Activated CD4-positive, CD25-positive, alpha-beta regulatory T cell treated with anti-CD3 and anti-CD28 coated beads, Interleukin-2, amount 50 U/mL, for 72 hours (primary cell): ENCODE results near the gene RNF34.

Source experiments
- DNase-seq: peaks from one replicate; pipeline ENCODE4 v3.0.0; 2021

RNF34 gene

DNA sequence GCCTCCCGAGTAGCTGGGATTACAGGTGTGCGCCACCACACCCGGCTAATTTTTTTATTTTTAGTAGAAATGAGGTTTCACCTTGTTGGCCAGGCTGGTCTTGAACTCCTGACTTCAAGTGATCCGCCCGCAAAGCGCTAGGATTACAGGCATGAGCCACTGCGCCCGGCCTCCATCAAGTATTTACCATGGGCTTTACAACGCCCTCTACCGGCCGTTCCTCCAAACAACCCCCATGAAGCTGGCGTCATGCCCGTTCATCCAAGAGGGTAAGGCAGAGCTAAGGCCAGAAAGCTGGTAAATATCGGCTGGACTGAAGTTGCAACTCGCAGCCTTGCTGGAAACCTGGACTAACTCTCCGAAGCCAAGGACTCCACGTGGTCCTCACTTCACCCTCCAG lies 41.6 kb downstream of the RNF34 start:
- DNase-seq = no peak

DNA sequence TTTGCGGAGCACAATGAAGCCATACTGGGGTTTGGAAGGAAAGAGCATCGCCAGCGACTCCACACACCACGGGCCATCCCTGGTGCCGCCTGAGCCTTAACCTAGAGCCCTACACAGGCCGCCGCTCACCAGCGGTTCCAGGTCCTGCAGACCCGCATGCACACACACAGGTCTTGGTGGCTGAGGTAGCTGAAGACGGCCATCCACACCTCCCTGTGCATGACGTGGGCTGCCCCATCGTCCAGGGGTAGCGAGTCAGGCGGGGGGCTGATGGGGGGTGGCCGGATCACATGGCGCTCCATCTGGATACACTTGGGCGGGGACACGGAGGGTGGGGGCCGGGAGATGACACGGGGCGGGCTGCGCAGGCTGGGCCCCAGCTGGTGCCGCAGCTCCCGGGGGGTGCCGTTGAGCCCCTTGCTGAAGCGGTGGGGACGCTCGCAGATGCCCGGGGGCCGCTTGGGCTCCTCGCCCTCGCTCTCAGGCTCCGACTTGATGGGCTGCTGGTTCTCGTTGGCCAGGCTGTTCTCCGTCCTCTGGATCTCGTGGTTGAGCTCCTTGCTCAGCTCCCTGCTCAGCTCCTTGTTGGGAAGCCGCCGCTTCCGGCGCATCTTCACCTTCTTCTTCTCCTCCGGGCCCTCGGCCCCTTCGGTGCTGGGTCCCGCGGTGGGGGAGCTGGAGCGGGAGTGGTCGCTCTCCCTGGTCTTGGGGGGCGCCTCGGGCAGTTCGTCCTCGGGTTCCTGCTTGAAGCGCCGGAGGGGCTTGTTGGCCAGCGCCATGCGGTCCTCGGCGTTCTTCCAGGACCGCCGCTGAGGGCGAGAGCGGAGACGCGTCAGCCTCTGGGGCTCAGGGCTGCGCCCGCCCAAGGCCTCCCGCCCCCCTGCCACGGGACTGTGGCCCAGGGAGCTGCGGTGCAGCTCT lies 42.4 kb downstream of the RNF34 start:
- no peak for DNase-seq

DNA sequence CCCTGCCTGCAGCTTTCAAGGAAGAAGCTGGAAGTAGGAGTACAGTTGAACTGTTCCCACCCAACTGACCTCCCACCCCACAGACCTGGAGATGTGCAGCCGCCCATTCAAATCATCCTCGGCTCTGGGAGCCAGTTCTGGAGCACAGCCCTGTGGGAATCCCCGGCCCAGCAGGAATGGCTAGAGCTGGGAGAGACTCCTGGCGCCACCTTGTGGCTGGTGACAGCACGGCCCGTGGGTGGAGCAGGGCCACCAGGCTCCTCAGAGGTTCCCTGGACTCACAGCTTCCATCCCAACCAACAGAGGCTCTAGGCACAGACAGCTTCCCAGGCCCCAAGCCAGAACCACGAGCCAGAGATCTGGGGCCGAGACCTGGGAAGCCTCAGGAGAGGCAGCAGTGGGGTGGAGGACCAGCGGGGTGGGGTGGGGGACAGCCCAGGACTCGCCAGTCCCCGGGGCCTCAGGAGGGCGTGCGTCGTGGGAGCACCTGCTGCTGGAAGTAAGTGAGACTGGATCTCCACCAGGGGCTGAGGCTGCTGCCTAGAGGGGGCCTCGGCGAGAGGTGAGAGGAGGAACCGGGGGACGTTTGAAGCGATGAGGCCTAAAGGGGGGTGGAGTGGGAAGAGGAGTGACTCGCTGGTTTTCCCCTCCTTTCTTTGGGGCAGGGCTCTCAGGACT lies 43.4 kb downstream of the RNF34 start:
- DNase-seq = peak; percentile 77

DNA sequence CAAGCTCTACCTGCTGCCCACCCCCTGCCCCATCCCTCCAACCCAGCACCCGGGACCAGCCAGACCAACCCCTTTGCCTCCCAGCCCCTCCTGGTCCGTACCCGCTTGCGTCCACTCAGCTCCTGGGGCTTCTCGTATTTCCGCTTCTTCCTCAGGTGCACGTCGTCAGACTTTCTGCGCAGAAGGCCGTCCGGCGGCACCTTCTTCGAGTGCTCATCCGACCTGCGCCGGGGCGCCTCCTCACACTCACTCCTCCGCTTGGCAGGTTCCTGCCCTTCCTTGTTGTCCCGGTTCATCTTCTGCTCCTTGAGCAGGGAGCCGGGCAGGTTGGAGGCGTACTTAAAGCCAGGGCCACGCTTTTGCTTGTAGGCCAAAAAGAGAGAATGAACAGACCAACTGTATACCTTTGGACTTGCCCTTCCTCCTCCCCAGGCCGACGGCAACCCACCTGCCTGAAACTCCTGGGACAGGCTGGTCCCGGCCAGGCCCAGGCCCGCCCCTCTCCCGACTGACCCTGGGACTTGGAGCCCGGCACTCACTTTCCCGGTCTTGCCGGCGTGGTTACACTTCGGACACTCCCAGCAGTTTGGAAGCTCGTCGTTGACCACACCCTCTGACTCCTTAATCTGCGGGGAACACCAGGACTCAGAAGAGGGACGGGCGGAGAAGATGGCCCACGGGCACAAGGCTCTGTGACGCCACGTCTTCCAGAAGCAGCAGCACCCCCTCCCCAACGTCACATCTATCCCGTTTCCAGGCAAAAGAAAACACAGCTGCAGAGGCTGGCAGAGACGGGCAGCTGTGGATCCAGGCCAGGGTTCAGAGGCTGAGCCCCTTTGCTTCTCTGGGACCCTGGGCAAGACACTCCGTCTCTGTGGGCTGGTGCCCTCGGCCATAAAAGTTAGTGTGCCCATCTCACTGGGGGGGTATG lies 44.3 kb downstream of the RNF34 start:
- DNase-seq = no peak

DNA sequence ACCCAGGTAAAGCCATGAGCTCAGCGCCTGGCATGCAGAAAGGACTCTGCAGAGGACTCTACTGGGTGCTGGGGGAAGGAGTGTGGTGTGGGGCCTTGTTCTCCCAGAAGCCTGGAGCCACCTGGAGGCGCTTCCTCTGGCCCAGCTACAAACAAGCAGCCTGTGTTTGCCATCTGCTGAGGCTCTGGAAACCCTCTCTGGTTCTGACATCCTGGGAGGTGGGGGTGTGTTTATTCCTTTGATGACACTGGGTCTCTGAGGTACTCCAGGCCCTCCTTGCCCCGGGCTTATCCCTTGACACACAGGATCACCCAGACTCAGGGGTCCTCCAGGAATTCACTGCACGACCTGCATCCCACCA lies 44.9 kb downstream of the RNF34 start:
- no peak for DNase-seq

DNA sequence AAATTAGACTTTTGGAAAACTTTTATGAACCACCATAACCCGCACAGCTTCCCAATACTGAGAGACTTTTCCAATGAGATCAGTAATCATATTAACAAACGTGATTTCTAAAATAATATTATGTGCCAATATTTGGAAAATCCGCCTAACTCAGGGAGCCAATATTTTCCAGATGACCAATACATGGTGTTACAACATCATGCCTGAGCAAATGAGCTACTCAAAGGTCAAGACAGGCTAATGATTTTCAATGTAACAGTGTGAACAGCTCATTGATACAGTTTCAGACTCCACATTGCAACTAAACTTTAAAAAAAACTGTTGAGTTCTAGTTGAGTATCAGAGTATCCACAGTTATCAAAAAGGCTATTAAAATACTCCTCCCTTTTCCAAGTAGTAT lies 46.8 kb downstream of the RNF34 start:
- no peak for DNase-seq

DNA sequence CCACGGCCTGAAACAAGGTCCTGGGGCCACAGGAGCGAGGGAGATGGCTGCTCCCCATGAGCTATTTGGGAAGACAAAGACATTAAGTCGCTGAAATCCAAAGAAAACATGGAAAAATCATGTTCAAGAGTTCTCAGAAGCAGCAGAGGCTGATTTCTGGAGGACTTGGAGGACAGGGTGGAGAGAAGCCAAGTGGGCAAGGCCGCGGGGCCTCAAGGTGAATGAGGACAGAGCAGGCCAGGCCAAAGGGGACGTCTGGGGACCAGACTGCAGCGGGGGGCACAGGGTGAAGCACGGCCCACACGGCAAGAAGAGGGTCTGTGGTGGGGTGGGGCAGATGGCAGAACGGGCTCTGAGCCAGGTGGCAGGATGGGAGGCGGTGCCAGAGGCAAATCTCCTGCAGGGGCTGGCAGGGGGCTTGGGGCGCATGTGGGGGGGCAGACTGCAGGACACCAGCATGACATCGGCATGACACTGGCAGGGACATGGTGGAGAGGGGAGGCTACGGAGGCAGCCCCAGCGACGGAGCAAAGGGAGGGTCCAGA lies 48.9 kb downstream of the RNF34 start:
- no peak for DNase-seq

DNA sequence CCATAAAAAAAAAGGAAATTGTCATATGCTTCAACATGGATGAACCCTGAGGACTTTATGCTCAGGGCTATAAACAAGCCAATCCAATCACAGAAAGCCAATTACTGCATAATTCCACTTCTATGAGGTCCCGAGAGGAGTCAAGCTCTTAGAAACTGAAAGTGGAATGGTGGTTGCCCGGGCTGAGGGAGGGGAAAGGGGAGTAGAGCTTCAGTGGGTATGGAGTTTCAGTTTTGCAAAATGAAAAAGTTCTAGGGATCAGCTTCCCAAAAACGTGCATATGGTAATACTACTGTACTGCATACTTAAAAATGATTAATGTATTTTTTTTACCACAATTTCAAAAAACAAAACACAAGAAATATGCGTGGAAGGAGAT lies 52.0 kb downstream of the RNF34 start:
- DNase-seq = no peak

DNA sequence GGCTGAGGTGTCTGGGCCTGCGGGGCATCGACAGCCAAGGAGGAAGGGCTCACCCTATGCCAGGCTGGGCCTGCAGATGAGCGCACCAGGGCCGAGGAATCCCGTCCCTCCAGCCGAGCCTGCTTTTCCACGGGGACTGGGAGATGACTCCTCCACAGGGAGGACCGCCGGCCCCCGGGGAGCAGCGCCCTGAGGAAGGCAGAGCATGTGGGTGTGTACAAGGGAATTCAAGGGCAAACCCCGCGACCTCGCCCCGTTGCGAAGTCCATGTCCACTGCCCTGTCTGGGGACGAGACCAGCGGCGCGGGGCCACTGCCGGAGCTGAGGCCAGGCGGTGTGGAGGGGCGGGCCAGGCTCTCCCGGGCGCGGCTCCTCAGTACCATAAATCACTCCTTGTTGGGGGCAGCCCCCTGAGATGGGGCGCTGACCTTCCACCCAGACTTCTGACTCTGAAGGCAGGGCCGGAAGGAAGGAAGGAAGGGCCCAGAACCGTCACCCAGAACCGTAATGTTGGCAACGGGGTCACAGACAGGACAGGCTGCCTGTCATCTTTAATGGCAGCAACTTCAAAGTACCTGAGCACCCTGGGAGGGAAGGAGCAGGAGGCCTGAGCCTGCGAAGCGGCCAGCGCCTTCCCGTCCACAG lies 52.5 kb downstream of the RNF34 start:
- DNase-seq = no peak

DNA sequence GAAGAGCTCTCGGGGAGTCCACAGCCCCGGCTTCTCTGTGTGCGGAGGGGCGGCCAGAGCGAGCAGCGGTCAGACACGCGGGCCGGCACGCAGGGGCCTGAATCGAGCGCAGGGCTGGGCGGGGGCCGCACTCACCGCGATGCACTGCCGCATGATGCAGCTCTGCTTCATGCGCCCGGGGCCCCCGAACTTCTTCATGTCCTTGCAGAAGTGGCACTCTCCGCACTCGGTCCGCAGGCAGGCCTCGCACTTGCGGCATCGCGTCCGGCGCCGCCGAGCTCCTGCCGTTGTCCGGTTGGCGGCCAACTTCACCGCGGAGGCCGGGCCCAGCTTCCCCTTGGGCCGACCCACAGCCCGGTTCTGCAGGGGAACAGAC lies 53.1 kb downstream of the RNF34 start:
- no peak for DNase-seq

DNA sequence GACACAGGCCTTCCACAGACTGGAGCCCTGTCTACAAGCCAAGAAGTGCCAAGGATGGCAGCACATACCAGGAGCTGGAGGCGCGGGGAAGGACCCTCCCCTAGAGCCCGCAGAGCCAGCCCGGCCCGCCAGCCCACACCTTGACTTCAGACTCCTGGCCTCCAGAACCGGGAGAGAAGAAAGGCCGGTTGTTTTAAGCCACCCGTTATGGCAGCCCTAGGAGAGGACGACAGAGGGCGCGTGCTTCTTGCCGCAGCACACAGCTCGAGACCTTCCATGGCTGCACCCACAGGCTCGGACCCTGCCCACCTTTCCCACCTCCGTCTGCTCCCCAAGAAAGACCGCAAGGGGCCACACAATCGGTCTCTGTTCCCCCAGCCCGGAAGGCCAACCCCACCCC lies 53.7 kb downstream of the RNF34 start:
- no peak for DNase-seq

DNA sequence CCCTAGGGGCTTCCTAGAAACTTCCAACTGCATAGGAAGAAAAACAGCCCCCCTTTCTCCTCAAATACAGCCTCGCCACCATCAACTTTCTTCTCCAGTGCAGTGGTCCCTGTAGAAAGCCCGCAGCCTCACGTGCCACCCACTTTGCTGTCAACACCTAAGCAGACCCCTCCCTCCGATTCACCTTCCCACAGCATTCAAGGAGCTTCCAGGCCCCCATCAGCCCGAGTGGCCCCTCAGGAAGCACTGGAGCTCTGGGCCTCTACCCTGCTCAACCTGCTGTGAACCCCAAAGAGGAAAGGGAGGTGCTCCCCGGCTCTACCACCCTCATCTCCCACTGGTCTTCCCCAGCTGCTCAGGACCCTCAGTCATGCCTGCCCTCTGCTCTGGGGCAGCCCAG lies 55.0 kb downstream of the RNF34 start:
- no peak for DNase-seq

DNA sequence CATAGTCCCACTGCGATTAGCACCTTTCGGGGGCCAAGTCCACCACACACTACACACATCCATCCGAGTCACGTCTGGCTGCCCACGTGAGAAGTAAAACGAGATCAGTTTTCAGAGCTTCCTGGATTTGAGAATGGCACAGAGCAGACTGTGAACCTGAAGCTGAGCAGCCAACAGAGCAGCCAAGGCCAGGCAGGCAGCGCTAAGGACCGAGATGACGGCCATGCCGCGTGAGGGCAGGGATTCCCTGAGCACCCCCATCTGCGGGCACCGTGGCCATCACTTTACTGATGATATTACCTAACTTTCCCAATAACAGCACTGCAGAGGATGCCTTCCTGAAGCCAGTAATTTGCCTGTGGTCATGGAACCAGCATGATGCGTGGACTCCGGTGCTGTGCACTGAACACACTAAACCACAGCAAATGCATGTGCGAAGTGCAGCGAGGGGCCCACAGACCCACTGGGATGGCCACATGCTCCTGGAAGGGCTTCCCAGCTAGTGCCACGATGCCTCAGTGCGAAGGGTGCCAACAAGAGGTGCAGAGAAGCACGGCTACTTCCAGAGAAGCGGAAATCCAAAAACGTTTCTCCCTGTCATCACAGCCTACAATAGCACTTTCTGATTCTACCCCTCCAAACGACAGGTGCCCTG lies 56.0 kb downstream of the RNF34 start:
- no peak for DNase-seq

DNA sequence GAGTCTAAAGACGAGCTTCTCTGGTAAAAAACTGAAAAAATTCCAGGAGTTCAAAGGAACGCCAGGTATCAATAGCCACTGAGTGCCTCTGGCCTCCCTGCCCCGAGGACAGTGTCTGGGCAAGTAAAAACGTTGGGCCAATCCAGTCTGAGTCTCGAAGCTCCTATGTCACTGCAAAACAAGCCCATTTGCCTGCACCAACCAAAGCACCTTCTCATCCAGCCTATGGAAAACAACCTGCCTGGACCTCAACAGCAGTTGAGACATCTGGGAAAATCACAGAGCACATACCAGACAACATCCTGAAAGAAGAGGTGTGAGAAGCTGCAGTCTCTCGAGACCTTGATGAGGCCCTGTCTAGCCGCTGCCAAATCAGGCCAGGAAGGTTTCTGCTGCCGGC lies 56.6 kb downstream of the RNF34 start:
- no peak for DNase-seq

DNA sequence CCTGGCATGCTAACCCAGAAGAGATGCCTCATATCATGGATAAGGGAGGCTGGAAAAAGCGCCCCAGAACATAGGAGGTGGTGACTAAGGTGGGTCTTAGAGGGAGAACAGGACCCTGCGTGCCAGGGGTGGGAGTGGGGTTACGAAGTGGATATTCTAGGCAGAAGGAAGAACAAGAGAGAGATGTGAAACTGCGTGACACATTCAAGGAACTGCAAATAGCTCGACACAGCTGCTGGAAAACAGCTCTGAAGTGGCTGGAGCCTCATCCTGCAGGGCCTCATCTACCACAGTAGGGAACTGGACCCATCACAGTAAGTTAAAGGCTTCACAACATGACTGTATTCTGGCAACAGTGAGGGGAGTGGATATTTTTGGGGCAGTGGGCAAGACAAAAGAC lies 61.1 kb downstream of the RNF34 start:
- DNase-seq = no peak

DNA sequence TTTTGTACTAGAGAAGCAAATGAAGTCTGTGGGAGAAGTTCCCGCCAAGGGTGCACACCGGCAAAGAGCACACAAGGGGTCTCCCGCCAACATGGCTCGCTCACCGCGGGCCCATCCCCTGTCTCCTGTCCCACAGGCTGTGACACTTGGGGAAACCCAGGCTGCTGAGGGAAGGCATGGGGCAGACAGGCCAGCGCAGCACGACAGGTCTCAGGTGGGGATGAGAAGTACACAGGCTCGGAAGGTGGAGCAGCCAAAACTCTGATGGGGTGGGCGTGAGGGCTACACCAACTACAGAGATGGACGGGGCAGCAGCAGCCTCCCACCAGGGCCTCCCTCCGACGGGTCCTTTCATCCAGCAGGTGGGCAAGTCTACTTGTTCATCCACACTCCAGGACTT lies 64.4 kb downstream of the RNF34 start:
- DNase-seq = no peak

DNA sequence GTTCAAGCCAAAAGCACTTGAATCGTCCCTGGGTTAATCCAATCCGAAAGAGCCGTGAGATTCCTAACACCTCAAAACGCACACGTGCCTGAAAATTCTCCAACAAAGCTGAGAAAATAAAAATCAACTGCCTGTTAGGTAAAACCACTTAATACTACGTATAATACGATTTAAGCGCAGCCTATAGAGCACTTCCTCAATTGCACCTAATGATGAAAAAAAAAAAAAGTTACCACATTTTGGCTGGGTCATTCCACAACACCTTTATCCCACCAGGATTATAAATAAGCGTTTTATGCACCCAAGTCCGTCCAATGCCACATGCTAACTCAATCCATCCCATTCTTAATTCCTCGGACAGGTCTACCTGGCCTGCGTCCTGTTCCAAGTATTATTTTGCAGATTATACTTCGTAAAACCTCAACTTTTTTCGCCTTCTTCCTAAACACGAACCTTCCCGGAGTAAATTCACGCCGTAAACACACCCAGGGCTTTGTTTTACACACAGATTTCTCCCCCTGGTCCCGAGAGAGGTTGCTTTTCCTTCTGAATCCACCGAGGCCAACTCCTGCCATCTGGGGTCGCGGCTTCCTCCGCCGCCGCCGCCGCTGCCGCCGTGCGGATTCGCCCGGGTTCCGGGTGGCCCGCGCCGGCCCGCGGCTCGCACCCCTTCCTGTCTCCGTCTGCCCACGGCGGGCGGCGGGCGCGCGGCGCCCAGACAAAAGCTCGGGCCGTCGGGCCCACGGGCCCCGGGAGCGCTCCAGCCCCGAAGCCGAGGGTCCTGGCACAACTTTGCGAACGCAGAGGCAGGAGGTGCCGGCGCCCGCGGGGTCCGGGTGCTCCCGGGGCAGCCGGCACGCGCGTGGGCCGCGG lies 66.2 kb downstream of the RNF34 start:
- DNase-seq = peak; percentile 51

DNA sequence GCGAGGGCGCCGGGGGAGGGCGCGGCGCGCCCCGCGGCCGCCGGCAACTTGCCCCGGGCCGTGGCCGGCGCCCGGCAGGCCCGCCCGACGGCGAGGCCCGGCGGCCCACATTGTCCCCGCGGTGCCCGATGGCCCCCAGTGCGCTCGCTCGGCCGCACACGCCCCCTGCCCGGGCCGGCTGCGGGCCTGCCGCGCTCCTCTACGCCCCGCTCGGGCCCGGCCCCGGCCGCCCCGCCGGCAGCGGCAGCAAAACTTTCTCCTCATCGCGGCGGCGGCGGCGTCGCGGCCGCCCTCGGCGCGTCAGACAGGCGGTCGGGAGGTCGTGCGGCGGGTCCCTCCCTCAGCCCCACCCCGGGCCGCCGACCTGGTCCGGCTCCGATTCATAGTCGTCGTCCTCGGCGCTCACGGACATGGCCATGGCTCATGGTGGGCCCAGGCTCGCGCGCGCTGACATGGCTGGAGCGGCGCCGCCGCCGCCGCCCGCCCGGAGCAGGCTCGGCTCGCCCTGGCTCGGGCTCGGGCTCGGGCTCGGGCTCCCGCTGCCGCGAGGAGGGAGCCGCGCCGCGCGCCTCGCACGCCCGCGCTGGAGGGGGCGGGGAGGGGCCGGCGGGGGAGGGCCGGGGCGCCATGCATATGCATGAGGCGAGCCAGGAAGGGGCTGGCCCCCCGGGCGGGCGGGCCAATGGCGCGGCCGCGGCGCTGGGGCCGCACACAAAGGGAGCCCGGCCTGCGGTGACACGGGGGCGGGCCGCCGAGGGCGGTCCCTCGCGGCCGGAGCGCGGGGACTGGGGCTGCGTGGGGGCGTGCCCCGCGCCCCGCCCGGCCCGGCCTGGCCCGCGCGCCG lies 67.1 kb downstream of the RNF34 start:
- DNase-seq = peak; percentile 85

DNA sequence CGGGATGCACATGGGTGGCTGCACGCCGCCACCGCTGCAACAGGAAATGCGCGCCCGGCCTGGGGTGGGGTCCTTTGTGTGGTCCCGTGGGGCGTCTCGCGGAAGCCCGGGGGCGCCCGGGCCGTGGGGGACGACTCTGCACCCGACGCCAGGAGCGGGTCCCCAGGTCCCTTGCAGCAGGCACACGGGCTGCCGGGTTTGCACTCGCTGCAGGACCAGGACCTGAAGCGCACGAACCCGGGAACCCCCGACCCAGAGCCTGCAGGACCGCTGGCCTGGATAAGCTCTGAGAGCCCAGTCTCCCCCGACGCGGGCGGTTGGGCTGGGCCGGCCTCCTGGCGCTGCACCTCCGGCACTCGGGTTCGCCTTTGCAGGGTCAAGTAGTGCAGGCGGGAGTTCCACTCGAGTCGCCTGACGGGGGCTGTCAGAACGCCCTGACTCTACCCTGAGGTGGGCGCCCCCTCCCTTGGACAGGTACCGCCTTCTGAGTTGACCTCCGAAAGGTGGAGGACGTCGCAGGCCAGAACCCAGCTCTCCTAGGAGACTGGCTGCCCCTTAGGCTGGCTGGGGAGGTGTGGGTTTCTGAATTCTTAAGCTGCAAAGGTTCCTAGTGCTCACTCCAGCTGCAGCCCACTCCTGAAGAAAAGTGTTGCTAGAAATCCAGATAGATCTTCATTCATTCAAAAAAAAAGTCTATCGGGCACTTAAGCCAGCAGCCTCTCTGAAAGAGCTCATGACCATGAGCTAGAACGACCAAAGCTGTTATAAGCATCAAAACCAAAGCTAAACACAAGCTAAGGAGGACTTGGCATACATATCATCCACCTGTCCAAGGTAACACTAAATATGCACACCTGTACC lies 68.0 kb downstream of the RNF34 start:
- no peak for DNase-seq
